GM12878 (cell line): ENCODE measurements around the gene TBPL2. TPM values are rescaled to one million over a fixed set of nuclear protein-coding genes. Genes with fewer than 3 reads are reported as not detected.

ENCODE experiments used
- ATAC-seq: fragments of 200-7000 bp; cut with Tn5 transposase; 3 replicates; pipeline ENCODE4 v1.9.1; 2020; ENCODE audit warnings: mild to moderate bottlenecking, moderate library complexity
- BruUV-seq: library from RNA; stranded (reverse); fragments of 400-500 nt; replicated peaks from 2 replicates; lab custom pipeline; 2021; lab: Mats Ljungman, UMichigan
- CTCF ChIA-PET: fragments of 300-600 bp; sonication (Branson Sonifier 250); formaldehyde crosslinking; extraction: SDS; loops from one replicate; lab custom pipeline; 2021; ENCODE audit warnings: inconsistent platforms; lab: Yijun Ruan, JAX
- POLR2A ChIA-PET: fragments of 350-600 bp; formaldehyde crosslinking; extraction: SDS; loops from one replicate; lab custom pipeline; 2021; ENCODE audit warnings: inconsistent platforms; lab: Charles Lee
- RAD21 ChIA-PET: fragments of 300-600 bp; sonication (Branson Sonifier 250); formaldehyde crosslinking; loops from one replicate; lab custom pipeline; 2023; ENCODE audit warnings: antibody characterized with exemption; ENCODE audit not compliant: unreplicated experiment; lab: Charles Lee
- SMC1A ChIA-PET: fragments of 300-600 bp; sonication (Branson Sonifier 250); formaldehyde crosslinking; loops from one replicate; lab custom pipeline; 2023; ENCODE audit not compliant: unreplicated experiment, uncharacterized antibody; lab: Charles Lee
- DNase-seq: peaks from one replicate; pipeline ENCODE4 v3.0.0-alpha.2; 2011; ENCODE audit warnings: low read depth, low spot score
- FAIRE-seq: peaks from 3 replicates; lab custom pipeline; 2011; peaks lifted over from hg19 to GRCh38; lab: Jason Lieb, UNC
- H2AFZ ChIP-seq: 2 replicates; pipeline ENCODE4 v1.6.0; 2011; ENCODE audit warnings: low read depth, low read length, control low read depth; ENCODE audit not compliant: control insufficient read depth
- H3K27ac ChIP-seq: 2 replicates; pipeline ENCODE4 v1.5.1; 2011; ENCODE audit warnings: control low read depth; ENCODE audit not compliant: control insufficient read depth, insufficient read depth
- H3K27me3 ChIP-seq, 2 experiments: replicated peaks in 1 of 2; 2 replicates each; pipeline versions ENCODE4 v1.6.0 to v1.6.1; 2011; ENCODE audit warnings: low read length in 1 of 2; ENCODE audit not compliant: control insufficient read depth in 2 of 2, insufficient read depth in 2 of 2
- H3K36me3 ChIP-seq, 2 experiments: 2 replicates each; pipeline ENCODE4 v1.5.1; 2011; ENCODE audit warnings: low read length in 1 of 2; ENCODE audit not compliant: control insufficient read depth in 2 of 2, insufficient read depth in 2 of 2
- H3K4me1 ChIP-seq: 2 replicates; pipeline ENCODE4 v1.6.1; 2011; ENCODE audit warnings: mild to moderate bottlenecking, low read length, moderate library complexity, mixed read lengths; ENCODE audit not compliant: control insufficient read depth, insufficient read depth
- H3K4me2 ChIP-seq: 2 replicates; pipeline ENCODE4 v1.6.0; 2011; ENCODE audit warnings: control low read depth; ENCODE audit not compliant: control insufficient read depth, insufficient read depth
- H3K4me3 ChIP-seq: fragments of 200-600 bp; sonication (generic); 2 replicates; pipeline ENCODE4 v1.5.1; 2016
- H3K79me2 ChIP-seq: 2 replicates; pipeline ENCODE4 v1.6.0; 2011; ENCODE audit warnings: low read length; ENCODE audit not compliant: control insufficient read depth, insufficient read depth
- H3K9ac ChIP-seq: 2 replicates; pipeline ENCODE4 v1.8.0; 2011; ENCODE audit warnings: low read length, control low read depth, mixed read lengths; ENCODE audit not compliant: control insufficient read depth, insufficient read depth
- H3K9me3 ChIP-seq: replicated peaks from 3 replicates; pipeline ENCODE4 v1.5.1; 2011; ENCODE audit warnings: mild to moderate bottlenecking, low read length; ENCODE audit not compliant: control insufficient read depth, insufficient read depth
- H4K20me1 ChIP-seq: 2 replicates; pipeline ENCODE4 v1.6.0; 2011; ENCODE audit not compliant: control insufficient read depth, insufficient read depth
- EZH2 ChIP-seq: IDR thresholded peaks from 2 replicates; pipeline ENCODE4 v1.6.1; 2012; ENCODE audit warnings: low read depth, mild to moderate bottlenecking, control low read depth, inconsistent platforms, low read length, borderline replicate concordance; ENCODE audit not compliant: control insufficient read depth
- MEF2A ChIP-seq: IDR thresholded peaks from 2 replicates; pipeline ENCODE4 v1.6.1; 2011; ENCODE audit warnings: low read depth, mild to moderate bottlenecking, low read length, moderate library complexity; ENCODE audit not compliant: insufficient read depth
- SIN3A ChIP-seq: IDR thresholded peaks from 2 replicates; pipeline ENCODE4 v1.6.1; 2012; ENCODE audit warnings: low read depth, low read length, improper control_type of control experiment
- SPI1 ChIP-seq: IDR thresholded peaks from 2 replicates; pipeline ENCODE4 v1.6.1; 2011; ENCODE audit warnings: low read depth, mild to moderate bottlenecking, low read length, moderate library complexity, borderline replicate concordance; ENCODE audit not compliant: insufficient read depth
- WGBS: methylation state at CpG from one replicate; pipeline ENCODE4 v1.1.6; 2016; ENCODE audit warnings: low lambda C conversion rate; ENCODE audit not compliant: insufficient replicate concordance, insufficient coverage; ENCODE audit errors: missing lambda C conversion rate; 5-methylcytosine and 5-hydroxymethylcytosine counted together
- in situ Hi-C: fragments of 300-500 bp; cut with MboI; formaldehyde crosslinking; loops from 9 replicates; pipeline ENCODE4 v1.14.3; 2018; ENCODE audit warnings: mixed read lengths
- intact Hi-C: fragments of 100-400 bp; cut with micrococcal nuclease; formaldehyde crosslinking; loops from one replicate; pipeline ENCODE4 v1.14.2; 2022; ENCODE audit not compliant: unreplicated experiment
- polyA plus RNA-seq, 11 experiments: library from polyadenylated mRNA; depleted of rRNA in 4 of 11; unstranded in 6 of 11; stranded (reverse) in 5 of 11; fragments of >200 nt; fragmentation: Nextera tagmentation in 4 of 11; fragmentation: Illumina TruSeq in 1 of 11; extraction: Ambion mirVana in 4 of 11; extraction: Trizol in 1 of 11; gene quantifications; 1 replicate in 1 of 11; 2 replicates in 10 of 11; pipeline versions ENCODE4 v1.2.1 to v1.2.3, GENCODE V29; 2011 to 2016; ENCODE audit warnings: inconsistent platforms in 2 of 11, missing spikeins in 2 of 11, low read depth in 1 of 11
- total RNA-seq, 4 experiments: library from RNA; depleted of rRNA in 3 of 4; stranded (reverse); fragments of >200 nt in 3 of 4; fragmentation: Illumina TruSeq in 1 of 4; extraction: Trizol in 1 of 4; gene quantifications; 2 replicates each; pipeline versions ENCODE4 v1.2.1 to v1.2.3, GENCODE V29; 2013 to 2021
- TF ChIP-seq, protein P1 (sequence below): fragments of 450-650 bp; formaldehyde crosslinking; IDR thresholded peaks from 2 replicates; pipeline ENCODE4 v1.4.0; 2020; ENCODE audit warnings: mild to moderate bottlenecking, moderate library complexity

Gene TBPL2
- total and polyA plus RNA-seq, 10 of the 15 experiments (the other 5 are each of a cell fraction or from before 2014, with no cell fraction given), result 0.41 TPM; not detected in 9

GRCh38 chr14:55450124-55450523 lies 9.7 kb upstream of the TBPL2 start:
- intact Hi-C loops (loop anchor here (2.0 kb wide), 1 partner anchor 131 kb away; the partner anchor contains the start of gene KTN1), in situ Hi-C loops (no loop called here)
- Histone ChIP-seq H3K27me3 (no peaks in the 10 kb centered on the region), H2AFZ (no peak overlapping the region), H3K4me3 (no peak overlapping the region), H3K9ac (no peak overlapping the region), H3K4me2 (no peak overlapping the region), H3K9me3 (no peaks in the 10 kb centered on the region), H3K36me3 (no peaks in the 10 kb centered on the region), H3K4me1 (no peaks in the 10 kb centered on the region), H4K20me1 (no peaks in the 10 kb centered on the region), H3K79me2 (no peaks in the 10 kb centered on the region), H3K27ac (no peak overlapping the region)
- DNase-seq (no peak), FAIRE-seq (no peak), ATAC-seq (peak; percentile 4; the same call in 1 of the 3 replicates)
- ChIA-PET RAD21 (interaction anchor here (1.1 to 1.9 kb wide), 3 partner anchors 9 to 132 kb away, joined by 4 to 8 read pairs (median 6); partner anchors contain the start of gene TBPL2), POLR2A (interaction anchor here (1.1 kb wide), 1 partner anchor 131 kb away, joined by 3 read pairs; no protein-coding TSS in a partner anchor), CTCF (interaction anchor here (0.6 to 1.4 kb wide), 13 partner anchors 13 to 1041 kb away, joined by 3 to 4 read pairs (median 3); no protein-coding TSS in a partner anchor), SMC1A (interaction anchor here (0.9 to 1.8 kb wide), 10 partner anchors 9 to 264 kb away, joined by 3 to 5 read pairs (median 4); no protein-coding TSS in a partner anchor)
- WGBS, result 72% methylated on average over 2 of the region's 2 CpGs
- TF ChIP-seq SPI1 (peak; percentile 61; the same call in 1 of the 2 replicates), MEF2A (no peak), EZH2 (no peak), SIN3A (no peak)
- TF ChIP-seq, protein P1, sequence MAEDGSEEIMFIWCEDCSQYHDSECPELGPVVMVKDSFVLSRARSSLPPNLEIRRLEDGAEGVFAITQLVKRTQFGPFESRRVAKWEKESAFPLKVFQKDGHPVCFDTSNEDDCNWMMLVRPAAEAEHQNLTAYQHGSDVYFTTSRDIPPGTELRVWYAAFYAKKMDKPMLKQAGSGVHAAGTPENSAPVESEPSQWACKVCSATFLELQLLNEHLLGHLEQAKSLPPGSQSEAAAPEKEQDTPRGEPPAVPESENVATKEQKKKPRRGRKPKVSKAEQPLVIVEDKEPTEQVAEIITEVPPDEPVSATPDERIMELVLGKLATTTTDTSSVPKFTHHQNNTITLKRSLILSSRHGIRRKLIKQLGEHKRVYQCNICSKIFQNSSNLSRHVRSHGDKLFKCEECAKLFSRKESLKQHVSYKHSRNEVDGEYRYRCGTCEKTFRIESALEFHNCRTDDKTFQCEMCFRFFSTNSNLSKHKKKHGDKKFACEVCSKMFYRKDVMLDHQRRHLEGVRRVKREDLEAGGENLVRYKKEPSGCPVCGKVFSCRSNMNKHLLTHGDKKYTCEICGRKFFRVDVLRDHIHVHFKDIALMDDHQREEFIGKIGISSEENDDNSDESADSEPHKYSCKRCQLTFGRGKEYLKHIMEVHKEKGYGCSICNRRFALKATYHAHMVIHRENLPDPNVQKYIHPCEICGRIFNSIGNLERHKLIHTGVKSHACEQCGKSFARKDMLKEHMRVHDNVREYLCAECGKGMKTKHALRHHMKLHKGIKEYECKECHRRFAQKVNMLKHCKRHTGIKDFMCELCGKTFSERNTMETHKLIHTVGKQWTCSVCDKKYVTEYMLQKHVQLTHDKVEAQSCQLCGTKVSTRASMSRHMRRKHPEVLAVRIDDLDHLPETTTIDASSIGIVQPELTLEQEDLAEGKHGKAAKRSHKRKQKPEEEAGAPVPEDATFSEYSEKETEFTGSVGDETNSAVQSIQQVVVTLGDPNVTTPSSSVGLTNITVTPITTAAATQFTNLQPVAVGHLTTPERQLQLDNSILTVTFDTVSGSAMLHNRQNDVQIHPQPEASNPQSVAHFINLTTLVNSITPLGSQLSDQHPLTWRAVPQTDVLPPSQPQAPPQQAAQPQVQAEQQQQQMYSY, result no peak
- no TSS peak for BruUV-seq
